ENCODE data around the gene ZNF669. TPM values are rescaled to one million over a fixed set of nuclear protein-coding genes. Genes with fewer than 3 reads are reported as not detected.

ZNF669 gene
- 6.3 and 6.8 TPM in 2 replicates for total RNA-seq

DNA sequence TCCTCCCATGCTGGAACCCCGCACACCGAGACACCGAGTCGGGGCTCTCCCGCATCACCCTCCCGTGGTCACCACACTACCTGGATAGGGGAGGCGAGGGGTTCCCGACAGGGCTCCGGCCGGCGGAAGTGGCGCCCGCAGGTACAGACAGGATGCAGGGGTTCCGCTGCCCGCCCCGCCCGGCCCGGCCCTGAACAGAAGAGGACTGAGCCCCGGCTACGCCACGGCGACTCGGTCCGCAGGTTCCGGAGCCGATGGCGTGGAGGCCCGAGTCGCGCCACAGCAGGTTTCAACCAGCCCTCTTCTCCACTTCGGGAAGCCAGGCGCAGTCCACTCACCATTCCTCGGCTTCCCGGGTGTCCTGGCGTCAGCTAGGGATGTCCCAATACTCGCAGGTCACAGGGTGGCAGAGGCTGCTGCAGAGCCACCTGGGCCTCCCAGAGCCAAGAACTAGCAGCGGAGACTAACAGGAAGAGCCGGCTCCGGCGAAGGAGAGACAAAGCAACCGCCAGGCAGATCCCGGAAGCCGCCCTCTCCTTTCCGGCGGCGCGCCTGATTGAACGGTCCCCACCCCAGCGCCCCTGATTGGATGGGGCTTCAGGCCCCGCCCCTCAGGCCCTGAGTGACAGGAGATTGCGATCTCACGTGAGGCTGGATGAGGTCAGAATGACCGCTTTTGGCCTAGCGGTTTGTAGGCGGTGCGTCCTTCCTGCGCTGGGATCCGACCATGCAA lies at the start of gene ZNF669:
TSS of gene ZNF669 (minus strand) at position 498 of the 733 bp plus-strand sequence. CDS start at position 341, 157 bp downstream.

DNA sequence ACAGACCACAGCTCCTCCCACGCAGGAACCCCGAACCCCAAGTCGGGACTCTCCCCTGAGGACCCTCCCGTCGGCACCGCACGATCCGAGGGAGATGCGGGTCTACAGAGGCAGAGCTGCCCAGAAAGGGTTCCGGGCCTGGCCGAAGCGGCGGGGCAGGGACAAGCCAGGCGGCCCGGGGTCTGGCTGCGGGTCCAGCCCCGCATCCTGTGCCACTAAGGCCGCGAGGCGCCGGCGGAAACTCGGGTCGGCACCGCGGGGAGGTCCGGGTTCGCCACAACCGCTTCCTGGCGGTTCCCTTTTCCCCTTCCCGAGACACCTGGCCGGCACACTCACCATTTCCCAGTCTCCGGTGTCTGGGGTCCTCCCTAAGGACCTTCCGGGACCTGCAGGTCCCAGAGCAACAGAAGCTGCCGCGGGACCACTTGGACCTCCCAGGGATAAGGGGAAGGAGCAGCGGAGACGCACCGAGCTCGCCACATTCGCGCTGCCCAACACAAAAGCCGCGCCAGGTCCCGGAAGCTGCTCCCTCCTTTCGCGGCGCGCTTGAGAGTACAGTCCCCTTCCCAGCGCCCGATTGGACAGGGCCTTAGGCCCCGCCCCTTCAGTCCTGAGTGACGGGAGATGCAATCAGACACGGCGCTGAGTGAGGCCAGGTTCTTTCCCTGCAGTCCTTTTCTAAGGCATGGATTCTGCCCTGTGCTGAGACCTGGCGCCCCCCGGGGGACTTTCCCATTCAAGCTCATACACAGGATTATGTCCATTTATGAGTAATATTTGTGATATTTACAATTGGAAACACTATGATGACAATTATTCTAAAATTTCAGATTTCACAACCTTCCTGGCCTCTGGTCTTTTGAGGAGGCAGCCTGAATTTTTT lies 25.7 kb downstream of the ZNF669 start, which contains the start of gene ZNF670:
TSS of gene ZNF670 (minus strand) at position 554 of the 883 bp plus-strand sequence. CDS start at position 339, 215 bp downstream.

Other genes starting within 250 kb of the ZNF669 start
- 22.6 and 23.4 TPM in 2 replicates for gene AHCTF1, start 172.4 kb downstream of the ZNF669 start, total RNA-seq
- gene ZNF695, start 96.3 kb downstream of the ZNF669 start, total RNA-seq = 1.4 and 2.2 TPM in 2 replicates
- 1.2 and 1.7 TPM in 2 replicates for gene ZNF670, start 25.5 kb downstream of the ZNF669 start, total RNA-seq
- 10.9 and 20.1 TPM in 2 replicates for gene ZNF124, start 67.7 kb upstream of the ZNF669 start, total RNA-seq
- gene VN1R5, start 151.7 kb upstream of the ZNF669 start, total RNA-seq = not detected in 2 replicates
- 6.3 and 8.8 TPM in 2 replicates for gene ZNF496, start 227.5 kb upstream of the ZNF669 start, total RNA-seq